Measurements from ENCODE around the gene PLCH1.

GRCh38 chr3:155605571-155605970 lies 139.3 kb downstream of the PLCH1 start:
- TF ChIP-seq CTCF (IDR thresholded peaks at IDR 0.05) (no peak), POLR2A (IDR thresholded peaks at IDR 0.05) (no peak)
